ENCODE results near the gene LHX1.

Gene LHX1

DNA sequence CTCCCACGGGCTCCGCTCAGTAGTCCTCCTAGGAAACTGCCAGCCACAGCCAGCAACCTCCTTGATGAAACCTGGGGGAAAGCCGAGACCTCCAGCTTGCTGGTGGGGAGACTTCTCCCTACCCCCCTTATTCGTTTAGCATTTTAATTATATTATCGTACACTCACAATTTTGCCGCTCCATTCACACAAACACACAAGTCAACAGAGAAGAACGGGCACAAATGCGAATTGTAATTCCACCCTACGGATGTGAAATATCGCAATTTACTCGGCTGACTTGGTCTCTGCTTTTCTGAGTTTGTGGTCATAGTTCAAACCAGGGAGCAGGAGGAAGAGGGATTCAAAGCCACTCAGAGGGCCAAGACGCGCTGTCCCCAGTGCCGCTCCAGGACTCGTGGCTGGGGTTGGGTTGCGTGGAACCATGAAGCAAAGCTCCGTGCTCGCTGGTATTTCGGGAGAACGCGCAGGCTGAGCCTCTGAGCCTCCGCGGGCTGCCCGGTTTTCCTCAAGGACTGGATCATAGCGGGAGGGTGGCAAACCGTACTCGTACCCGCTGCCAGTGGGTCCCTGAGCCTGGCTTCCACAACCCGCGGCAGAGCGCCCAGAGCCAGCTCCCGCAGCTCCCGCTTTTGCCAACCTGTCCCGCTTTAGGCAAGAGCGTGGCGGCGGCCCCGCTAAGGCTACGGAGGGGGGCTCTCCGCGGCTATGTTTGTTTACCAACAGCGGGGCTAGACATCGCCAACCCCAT lies 2.0 kb downstream of the LHX1 start:
- DNase-seq (ENCODE audit: low read depth in 2 of 2): no peak

DNA sequence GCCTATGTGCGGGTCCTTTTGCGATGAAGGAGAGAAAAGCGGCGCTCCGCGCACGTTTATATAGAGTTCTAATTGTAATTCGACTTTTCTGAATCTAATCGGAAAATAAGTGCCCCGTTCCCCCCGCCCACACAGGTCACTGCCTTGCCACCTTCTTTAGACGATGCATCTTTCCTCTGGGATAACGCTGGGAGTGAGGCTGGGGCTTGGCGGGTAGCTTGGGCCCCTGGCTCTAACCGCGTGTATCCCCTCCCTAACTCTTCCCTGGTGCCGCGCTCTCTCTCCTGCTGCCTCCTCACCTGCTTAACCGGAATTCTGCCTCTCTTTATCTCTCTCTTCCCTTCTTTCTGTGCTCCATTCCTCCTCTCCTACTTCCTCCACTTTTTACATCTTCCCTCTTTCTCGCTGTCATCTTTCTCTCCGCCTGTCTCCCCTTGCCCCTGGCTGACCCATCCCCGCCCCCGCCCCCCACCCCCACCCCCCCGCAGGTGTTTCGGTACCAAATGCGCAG lies 2.6 kb downstream of the LHX1 start:
- no peak for DNase-seq (ENCODE audit: low read depth in 2 of 2)

DNA sequence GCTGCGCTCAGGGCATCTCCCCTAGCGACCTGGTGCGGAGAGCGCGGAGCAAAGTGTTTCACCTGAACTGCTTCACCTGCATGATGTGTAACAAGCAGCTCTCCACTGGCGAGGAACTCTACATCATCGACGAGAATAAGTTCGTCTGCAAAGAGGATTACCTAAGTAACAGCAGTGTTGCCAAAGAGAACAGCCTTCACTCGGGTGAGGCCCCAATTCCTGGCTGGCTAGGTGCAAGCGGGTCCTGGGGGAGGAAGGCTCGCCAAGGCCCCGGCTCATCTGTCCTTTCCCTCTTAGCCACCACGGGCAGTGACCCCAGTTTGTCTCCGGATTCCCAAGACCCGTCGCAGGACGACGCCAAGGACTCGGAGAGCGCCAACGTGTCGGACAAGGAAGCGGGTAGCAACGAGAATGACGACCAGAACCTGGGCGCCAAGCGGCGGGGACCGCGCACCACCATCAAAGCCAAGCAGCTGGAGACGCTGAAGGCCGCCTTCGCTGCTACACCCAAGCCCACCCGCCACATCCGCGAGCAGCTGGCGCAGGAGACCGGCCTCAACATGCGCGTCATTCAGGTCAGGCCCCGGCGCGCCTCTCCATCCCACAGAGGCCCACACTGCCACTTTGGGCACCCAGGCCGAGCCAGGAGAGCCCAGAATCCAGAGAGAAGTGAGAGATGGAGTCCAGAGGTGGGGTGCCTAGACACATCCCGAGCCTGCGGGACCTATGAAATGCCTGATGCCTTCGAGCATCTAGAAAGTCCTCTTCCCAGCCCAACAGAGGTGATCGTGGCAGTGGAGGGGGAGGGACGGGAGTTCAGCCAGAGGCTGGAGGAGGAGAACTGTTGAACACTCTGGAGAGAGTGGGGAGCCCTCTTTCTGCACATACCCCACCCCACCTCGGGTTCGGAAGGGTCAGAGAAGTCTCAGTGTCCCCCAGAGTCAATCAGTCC lies 3.3 kb downstream of the LHX1 start:
- no peak for DNase-seq (ENCODE audit: low read depth in 2 of 2)

DNA sequence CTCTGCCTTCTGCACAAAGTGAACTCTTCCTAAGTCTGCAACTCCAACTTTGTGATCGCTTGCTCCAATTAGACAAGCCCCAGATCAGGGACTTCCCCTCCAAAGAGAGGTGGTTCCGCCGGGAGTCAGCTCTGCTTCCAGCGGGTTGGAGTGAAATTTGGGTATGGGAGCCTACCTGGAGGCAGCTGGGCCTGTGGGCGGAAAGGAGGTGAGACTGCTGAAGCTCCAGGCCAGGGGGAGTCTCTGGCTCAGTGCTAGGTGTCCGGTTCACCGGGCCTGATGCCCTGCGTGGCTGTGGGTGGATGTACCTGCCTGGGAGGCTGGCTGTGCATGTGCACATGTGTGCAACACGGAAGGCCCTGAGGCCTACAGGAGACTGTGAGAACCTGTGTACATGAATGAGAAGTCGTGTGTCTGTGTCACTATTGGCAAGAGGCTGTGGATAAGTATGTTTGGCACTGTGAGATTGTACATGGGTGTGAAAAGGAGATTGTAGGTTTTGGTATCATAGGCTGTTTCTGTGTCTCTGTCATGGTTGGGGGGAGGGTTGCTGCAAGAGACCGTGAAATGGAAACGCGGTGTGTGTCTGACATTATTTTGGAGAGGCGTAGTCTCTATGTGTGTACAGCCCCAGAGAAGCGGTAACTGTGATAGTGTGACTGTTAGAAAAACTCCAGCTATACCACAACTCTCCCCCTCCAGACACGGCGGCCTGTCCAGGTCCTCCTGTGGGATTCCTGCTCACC lies 4.2 kb downstream of the LHX1 start:
- no peak for DNase-seq (ENCODE audit: low read depth in 2 of 2)

DNA sequence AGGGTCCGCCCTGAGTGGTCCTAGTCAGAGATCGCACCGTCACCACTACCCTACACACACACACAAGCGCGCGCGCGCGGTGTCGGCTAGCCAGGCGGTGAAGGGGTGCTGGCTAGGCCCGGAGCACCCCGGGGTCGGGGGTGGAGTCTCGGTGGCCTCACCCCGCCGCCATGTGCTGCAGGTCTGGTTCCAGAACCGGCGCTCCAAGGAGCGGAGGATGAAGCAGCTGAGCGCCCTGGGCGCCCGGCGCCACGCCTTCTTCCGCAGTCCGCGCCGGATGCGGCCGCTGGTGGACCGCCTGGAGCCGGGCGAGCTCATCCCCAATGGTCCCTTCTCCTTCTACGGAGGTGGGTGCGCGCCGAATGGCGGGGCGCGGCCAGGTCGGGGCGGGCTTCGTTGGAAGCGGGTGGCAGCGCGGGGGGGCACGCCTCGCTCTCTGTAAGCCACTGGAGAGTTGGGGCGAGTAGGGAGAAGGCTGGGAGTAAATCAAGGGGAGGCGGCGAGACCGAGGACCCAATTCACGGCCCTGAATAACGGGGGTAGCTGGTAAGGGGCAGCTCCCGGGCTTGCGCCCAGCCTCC lies 4.8 kb downstream of the LHX1 start:
- DNase-seq (ENCODE audit: low read depth in 2 of 2): no peak

DNA sequence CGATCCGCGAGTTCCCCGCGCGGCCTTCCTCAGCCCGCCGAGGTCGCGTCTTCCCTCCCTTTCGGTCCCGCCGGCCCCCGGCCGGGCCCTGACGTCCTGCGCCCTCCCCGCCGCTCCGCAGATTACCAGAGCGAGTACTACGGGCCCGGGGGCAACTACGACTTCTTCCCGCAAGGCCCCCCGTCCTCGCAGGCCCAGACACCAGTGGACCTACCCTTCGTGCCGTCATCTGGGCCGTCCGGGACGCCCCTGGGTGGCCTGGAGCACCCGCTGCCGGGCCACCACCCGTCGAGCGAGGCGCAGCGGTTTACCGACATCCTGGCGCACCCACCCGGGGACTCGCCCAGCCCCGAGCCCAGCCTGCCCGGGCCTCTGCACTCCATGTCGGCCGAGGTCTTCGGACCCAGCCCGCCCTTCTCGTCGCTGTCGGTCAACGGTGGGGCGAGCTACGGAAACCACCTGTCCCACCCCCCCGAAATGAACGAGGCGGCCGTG lies 5.4 kb downstream of the LHX1 start:
- DNase-seq (ENCODE audit: low read depth in 2 of 2): no peak

DNA sequence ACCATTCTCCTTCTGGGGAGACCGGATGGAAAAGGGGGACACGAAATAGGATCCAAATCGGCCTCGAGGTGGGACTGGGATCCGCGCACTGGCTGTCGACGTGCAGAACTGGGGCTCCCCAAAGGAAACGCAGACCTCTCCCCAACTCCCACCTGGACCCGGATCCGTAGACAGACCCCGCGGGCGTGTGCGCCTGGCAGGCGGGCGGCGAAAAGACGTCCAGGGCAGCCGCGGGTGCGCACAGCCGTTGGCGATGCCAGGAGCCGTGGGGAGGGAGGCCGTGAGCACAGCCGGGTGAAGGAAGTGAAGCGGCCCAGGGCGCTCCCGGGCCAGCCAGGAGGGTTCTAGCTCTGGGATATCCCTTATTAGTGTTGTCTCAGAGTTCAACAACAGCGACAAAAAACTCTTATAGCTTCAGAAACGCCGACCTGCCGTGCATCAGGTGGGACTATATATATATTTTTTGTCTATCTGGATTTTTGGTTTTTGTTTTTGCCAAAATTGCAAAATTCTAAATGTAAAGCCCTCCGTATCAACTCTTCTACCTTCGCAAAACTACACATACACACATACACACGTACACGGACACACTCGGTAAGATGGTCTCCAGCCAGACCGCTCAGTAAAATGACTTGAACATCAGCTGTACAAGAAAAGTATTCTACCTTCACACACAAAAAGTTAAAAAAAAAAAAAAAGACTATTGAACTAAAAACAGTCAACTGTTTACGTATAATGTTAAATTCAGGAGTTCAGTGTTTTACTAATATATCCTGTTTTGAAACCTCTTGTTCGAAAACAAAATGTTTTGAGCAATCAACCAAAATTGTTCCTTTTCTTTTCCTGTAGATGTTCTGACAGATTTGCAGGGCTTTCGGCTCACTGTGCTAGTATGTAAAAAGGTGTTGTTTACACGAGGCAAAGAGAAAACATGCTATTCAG lies 6.2 kb downstream of the LHX1 start:
- no peak for DNase-seq (ENCODE audit: low read depth in 2 of 2)

DNA sequence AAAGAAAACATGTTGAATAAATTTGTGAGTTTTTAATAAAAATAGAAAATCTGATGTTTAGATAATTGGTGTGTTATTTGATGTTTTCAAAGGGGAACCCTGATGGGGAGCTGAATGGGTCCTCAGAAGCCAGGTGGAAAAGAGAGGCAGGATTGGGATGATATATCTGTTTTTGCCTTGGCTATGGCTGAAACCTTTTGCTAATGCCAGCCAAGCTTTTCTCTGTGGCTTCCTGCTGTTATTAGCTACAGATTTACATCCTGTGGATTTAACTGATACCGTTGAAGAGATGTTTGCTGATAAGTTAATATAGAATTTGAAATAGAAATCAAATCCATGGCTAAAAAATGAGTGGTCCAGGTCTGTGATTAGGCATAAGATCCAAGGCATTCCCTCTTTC lies 7.3 kb downstream of the LHX1 start:
- no peak for DNase-seq (ENCODE audit: low read depth in 2 of 2)

DNA sequence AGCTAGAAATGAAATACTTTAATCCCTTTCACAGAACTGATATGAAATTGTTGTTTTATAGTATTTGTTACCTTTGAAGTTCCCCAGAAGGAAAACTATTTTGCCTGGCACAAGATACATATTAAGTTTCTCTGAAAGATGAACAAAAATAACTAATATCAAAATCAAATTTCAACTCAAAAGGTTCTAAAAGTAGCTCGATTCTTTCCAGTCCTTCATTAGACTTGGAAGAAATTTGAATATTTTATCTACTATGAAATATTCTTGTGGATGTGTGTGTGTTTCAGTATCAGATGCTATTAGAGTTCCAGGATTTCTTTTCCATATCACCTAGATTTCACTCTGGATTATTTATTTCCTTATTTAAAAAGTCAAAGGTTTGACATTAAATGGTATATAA lies 7.9 kb downstream of the LHX1 start:
- DNase-seq (ENCODE audit: low read depth in 2 of 2): no peak

DNA sequence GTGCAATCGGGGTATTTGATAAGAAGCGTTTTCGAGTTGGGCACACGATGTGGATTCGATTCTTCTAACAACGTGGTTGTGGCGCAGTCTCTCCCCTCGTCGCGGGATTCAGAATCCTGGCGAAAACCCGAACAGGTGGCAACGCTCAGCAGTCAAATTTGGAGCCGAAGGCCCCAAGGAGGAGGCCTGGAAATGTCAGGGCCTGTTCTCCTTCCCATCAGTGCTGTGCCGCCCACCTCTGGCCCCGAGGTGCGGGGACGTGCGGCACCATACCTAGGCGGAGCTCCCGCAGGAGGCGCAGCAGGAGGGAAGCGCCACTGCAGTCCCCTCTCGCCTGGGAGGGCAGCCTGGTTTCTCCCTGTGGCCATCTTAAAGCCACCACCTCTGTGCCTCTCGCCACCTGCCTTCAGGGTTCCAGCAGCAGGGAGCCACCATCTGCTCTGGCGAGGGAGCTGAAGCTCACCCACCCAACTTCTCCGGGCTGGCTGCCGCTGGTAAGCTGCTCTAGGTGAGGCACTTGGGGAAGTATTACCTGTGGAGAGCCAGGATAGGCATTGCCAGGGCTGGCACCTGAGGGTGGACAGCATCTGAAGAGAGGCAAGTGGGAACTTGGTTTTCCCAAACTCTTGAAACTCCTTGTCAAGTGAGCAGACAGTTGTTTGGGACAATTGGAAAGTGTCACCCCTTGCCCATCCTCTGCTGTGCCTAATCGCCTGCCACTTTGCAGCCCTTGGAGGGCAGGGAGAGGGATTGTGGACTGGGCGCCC lies 8.9 kb downstream of the LHX1 start:
- DNase-seq (ENCODE audit: low read depth in 2 of 2): no peak

DNA sequence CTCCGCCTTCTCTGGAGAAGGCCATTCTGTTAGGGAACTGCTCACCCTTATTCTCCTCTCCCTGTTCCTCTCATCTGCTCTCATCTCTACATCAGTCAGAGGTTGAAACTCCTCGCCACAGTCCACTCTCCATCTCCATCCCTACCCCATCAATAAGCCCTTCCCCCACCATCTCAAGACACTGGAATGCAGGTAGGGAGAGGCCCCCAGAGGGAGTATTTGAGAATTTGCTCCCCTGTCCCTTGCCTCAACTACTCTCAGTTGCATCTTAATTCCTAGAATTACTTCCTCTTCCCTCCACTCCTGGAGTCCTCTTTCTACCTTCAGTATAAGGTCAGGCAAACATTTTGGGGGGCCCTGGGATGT lies 9.4 kb downstream of the LHX1 start:
- DNase-seq (ENCODE audit: low read depth in 2 of 2): no peak

DNA sequence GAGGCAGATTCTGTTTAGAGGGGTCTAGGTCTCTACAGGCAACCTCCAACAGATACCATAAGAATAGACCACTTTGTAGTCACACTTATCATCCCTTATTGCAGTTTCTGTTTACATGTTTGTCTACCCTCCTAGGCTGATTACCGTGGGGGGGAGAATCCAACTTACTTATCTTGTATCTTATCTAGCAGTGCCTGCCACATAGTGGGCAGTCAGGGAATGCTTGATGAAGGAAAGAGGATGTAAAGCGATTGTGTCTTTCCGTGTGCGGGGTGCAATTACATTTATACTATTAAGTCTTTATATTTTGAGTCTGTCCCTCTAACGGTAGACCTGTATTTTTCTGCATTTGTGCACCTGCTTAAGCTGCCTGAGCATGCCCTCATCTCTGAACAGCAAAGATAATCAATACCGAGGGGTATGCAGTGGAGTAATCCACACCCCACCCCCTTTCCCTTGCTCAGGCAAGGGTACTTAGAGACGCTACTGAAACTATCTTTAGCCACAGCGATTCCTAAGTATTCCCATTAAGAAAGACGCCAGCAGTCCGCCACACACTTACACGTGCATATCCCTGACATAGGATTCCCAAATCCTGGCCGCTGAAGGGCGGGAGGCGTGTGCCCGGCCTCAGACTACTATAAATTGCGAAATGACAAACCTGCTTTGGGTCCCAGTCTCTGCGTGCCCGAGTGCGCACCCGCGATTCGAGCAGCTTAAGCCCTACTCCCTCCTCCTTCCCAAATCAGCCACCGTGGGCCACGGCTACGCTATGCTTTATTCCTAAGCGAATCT lies 10.8 kb downstream of the LHX1 start:
- no peak for DNase-seq (ENCODE audit: low read depth in 2 of 2)

DNA sequence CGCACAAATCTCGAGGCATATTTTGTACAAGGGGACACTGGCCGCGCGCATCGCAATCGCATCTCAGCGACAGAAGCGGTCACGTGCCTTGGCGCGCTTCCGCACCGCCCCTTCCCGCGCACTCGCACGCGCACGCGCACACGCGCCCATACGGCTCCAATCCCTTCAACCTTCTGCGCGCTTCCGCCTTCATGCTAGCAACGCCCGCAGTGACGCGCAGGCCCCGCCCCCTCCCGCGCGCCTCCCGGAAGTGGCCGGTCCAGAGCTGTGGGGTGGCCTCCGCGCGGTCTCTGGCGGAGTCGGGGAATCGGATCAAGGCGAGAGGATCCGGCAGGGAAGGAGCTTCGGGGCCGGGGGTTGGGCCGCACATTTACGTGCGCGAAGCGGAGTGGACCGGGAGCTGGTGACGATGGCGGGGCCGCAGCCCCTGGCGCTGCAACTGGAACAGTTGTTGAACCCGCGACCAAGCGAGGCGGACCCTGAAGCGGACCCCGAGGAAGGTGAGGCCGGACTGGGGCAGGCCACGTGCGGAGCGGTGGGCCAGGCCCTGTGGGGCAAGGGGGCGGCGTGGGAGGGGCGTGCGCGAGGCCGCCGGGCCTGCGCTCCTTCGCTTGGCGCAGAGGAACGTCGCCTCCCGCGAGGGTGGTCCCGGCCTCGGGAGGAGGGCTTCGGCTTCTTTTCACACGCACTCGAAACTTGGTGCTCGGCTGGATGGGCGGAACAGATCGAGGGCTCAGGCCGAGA lies 11.6 kb downstream of the LHX1 start, which contains the start of gene AATF:
Gene AATF, plus strand, starts transcription at position 238 of the 744 bp plus-strand sequence. Its CDS starts 172 bp downstream, at position 410.
- peak; percentile 88 to 95 for DNase-seq (ENCODE audit: low read depth in 2 of 2)

DNA sequence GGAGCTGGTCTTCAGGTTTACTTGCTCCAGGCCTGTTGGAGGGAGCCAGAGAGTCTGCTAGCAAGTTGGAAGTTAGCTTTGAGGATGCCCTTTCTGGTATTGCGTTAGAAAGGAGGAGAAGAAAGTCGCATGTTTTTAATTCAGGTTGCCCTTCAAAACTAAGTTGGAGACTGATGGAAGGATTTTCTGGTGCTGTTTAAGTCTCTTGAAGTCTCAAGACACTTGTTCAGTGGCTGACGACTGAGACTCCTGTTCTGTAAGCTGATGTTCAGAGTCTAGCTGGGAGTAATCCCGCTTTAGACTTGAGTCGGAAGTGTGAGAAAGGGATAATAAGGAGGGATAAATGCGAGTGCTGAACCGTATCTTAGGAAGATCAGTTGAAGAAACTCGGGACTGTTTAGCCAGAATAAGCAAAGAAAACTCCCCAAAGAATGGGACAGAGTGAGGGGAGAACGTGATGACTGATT lies 12.2 kb downstream of the LHX1 start:
- no peak for DNase-seq (ENCODE audit: low read depth in 2 of 2)

DNA sequence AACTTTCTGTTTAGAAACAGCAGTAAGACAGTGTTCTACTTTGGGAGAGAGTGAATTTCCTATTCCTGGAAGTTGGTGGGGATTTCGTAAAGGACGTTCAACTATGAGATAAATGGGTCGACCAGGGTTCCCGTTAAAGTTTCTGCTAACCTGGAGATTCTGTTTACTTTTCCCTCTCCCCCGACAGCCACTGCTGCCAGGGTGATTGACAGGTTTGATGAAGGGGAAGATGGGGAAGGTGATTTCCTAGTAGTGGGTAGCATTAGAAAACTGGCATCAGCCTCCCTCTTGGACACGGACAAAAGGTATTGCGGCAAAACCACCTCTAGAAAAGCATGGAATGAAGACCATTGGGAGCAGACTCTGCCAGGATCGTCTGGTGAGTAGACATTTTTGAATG lies 12.8 kb downstream of the LHX1 start:
- no peak for DNase-seq (ENCODE audit: low read depth in 2 of 2)

DNA sequence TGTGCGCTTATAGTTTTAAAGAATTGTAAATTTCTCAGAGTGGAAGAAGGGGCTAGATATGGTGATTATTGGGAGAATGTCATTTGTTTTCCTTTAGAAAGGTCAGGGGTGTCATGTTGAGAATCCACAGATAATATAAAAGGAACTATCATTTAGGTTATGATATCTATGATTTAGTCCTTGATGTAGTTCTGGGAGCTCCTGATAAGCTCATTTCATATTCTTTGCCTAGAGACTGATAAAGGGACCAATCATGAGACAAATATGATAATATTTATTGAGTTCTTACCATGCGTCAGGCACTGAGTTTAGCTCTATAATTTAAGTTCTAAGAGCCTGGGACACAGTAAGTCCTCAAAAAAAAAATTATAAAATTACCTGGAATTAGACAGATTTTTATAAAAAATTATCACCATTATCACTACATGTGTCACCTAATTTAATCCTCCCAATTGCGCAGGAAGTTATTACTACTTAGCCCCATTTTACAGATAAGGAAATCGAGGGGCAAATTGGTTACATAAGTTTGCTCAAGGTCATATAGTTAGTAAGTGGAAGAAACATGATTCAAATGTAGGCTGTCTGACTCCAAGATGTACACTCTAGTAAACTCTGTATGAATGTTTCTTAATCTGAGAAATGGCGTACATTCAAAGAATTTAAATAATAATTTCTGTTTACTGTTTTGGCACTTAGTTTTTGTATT lies 14.0 kb downstream of the LHX1 start:
- DNase-seq (ENCODE audit: low read depth in 2 of 2): no peak

DNA sequence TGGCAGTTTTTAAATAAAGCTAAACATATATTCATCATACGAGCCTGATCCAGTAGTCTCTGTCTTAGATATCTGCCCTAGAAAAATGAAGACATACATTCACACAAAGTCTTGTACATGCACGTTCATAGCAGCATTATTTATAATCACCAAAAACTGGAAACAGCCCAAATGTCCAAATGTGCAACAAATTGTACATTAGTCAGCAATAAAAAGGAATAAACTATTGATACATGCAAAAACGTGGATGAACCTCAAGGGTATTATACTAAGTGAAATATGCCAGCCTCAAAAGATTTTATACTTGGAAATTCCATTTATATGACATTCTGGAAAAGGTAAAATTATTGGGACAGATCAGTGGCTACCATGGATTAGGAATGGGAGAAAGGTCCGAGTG lies 34.2 kb downstream of the LHX1 start:
- no peak for DNase-seq (ENCODE audit: low read depth in 2 of 2)

All from stimulated activated CD4-positive, alpha-beta T cell treated with anti-CD3 and anti-CD28 coated beads, Interleukin-1b, Interleukin-23, amount 100 ng/mL, for 1 hour (primary cell).